Epithelial cell of proximal tubule (primary cell): Measurements from ENCODE around the gene RAD51B. TPM values are rescaled to one million over a fixed set of nuclear protein-coding genes. Genes with fewer than 3 reads are reported as not detected.
"Not testable (repeated sequence)": the region's sequence is repeated elsewhere in the genome, so short reads cannot be mapped to it uniquely, and the experiment has no call there.

Source experiments
- DNase-seq: peaks from one replicate; pipeline ENCODE4 v3.0.0-alpha.2; 2011; ENCODE audit warnings: low read depth
- H3K4me3 ChIP-seq: 2 replicates; pipeline ENCODE4 v1.5.1; 2011; ENCODE audit warnings: low read depth, mild to moderate bottlenecking, low read length
- CTCF ChIP-seq: conservative IDR thresholded peaks from 2 replicates; pipeline ENCODE4 v1.5.1; 2012; ENCODE audit warnings: low read depth, mild to moderate bottlenecking, low read length
- total RNA-seq: library from RNA; depleted of rRNA; stranded (reverse); fragments of >200 nt; gene quantifications from 2 replicates; pipeline ENCODE4 v1.2.3, GENCODE V29; 2015

Gene RAD51B
- total RNA-seq, 1 donor from 2014 or later, result 6.3 TPM

- DNase-seq, result no peak
- TF ChIP-seq CTCF, result no peak
- H3K4me3 ChIP-seq, result no peak overlapping the region
These were observed 196.8 kb downstream of the RAD51B start for GRCh38 chr14:68016255-68016914.

DNA sequence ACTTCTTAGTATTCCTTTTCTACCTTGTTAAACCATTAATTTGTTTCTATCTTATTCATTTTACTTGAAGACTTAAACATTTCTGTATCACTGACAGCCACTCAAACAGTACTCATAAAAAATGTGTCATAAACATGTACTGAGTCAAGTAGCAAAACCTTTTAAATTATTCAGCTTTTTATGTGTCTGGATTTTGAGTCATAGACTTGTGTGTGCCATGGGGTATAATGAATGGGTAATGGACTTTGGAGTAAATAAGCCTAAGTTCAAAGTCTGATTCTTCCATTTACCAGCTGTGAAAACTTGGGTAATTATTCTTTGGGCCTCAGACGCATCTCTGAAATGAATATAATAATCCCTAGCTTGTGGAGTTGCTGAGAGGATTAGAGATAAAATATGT is 199.0 kb downstream of the RAD51B start:
- no peak for TF ChIP-seq CTCF
- DNase-seq, result no peak
- no peak overlapping the region for H3K4me3 ChIP-seq

GRCh38 chr14:68020493-68020892 is 200.9 kb downstream of the RAD51B start:
- no peak overlapping the region for H3K4me3 ChIP-seq
- DNase-seq, result no peak
- no peak for TF ChIP-seq CTCF

- TF ChIP-seq CTCF, result no peak
- H3K4me3 ChIP-seq, result no peak overlapping the region
- DNase-seq, result no peak
These were observed 201.6 kb downstream of the RAD51B start for GRCh38 chr14:68020999-68021663.

- TF ChIP-seq CTCF, result no peak
- no peak overlapping the region for H3K4me3 ChIP-seq
- DNase-seq, result no peak
These were observed 207.7 kb downstream of the RAD51B start for GRCh38 chr14:68027276-68027675.

DNA sequence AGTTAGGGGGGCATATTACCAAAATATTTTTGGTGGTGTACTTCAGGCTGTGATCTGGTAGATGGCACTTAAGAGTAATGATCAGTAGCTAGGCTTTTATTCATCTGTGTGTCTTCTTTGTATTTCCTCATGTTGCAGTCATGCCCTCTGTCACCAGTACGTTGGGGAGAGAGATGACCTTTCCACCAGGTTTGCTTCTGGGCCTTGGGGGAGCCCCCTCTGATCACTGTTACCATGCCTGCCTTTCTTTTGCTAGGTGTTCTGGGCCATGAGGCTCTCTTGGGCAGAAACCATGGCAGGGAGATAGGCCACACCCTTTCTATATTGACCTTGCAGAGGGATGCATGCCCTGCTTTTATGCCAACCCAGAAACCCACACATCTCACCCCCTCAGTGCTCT is 208.5 kb downstream of the RAD51B start:
- TF ChIP-seq CTCF, result no peak
- DNase-seq, result no peak
- H3K4me3 ChIP-seq, result no peak overlapping the region

DNA sequence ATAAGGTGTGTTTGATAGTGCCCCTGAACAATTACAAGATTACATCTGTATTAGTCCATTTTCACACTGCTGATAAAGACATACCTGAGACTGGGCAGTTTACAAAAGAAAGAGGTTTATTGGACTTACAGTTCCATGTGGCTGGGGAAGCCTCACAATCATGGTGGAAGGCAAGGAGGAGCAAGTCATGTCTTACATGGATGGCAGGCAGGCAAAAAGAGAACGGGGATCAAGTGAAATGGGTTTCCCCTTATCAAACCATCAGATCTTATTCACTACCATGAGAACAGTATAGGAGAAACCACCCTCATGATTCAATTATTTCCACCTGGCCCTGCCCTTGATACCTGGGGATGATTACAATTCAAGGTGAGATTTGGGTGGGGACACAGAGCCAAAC is 211.4 kb downstream of the RAD51B start:
- H3K4me3 ChIP-seq, result not testable (repeated sequence)

More for the DNA sequence above, 211.4 kb downstream of the RAD51B start:
- not testable (repeated sequence) for DNase-seq
